ENCODE data around the gene OR2V1.

DNA sequence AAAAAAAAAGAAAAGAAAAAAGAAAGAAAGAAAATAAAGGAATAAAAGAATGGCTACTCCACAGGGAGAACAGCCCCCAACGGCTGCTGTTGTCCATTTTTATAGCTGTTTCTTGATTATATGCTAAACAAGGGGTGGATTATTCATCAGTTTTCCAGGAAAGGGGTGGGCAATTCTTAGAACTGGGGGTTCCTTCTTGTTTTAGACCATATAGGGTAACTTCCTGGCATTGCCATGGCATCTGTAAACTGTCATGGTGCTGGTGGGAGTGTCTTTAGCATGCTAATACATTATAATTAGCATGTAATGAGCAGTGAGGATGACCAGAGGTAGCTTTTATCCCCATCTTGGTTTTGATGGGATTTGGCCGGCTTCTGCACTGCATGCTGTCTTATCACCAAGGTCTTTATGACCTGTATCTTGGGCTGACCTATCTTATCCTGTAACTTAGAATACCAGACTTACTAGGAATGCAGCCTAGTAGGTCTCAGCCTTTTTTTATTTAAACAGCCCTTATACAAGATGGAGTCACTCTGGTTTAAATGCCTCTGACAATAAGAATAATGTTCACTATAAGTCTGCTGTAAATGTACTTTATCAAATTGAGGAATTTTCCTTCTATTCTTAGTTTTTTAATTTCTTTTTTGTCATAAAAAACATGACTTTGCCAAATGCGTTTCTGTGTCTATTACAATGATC, 45.4 kb upstream of the OR2V1 start:
- TF ChIP-seq ZNF382 (CRISPR knock-in tag; IDR thresholded peaks at IDR 0.05; ENCODE audit: borderline replicate concordance) (no peak), MEIS2 (CRISPR knock-in tag; IDR thresholded peaks at IDR 0.05) (no peak), SNRNP70 (IDR thresholded peaks at IDR 0.05; ENCODE audit: low read depth, low read length) (no peak)
